Fibroblast of lung (primary cell): ENCODE data around the gene NRDE2. TPM values are rescaled to one million over a fixed set of nuclear protein-coding genes. Genes with fewer than 3 reads are reported as not detected.

Experiments used
- DNase-seq, 2 donors: peaks; one replicate each; pipeline versions ENCODE4 v3.0.0 to v3.0.0-alpha.2; 2010; ENCODE audit warnings: low read depth in 2 of 2
- H2AFZ ChIP-seq: 2 replicates; pipeline ENCODE4 v1.5.1; 2012; ENCODE audit warnings: low read length, control low read depth, inconsistent platforms
- H3K27ac ChIP-seq: 2 replicates; pipeline ENCODE4 v1.5.1; 2011; ENCODE audit warnings: low read length, control low read depth; ENCODE audit not compliant: insufficient read depth
- H3K27me3 ChIP-seq: 2 replicates; pipeline ENCODE4 v1.5.1; 2011; ENCODE audit warnings: mild to moderate bottlenecking, low read length; ENCODE audit not compliant: control insufficient read depth, insufficient read depth
- H3K36me3 ChIP-seq: 2 replicates; pipeline ENCODE4 v1.5.1; 2011; ENCODE audit warnings: low read length; ENCODE audit not compliant: control insufficient read depth, insufficient read depth
- H3K4me1 ChIP-seq: 2 replicates; pipeline ENCODE4 v1.5.1; 2011; ENCODE audit warnings: low read length; ENCODE audit not compliant: control insufficient read depth, insufficient read depth; ENCODE audit errors: extremely low read depth
- H3K4me2 ChIP-seq: 2 replicates; pipeline ENCODE4 v1.5.1; 2011; ENCODE audit warnings: low read length, control low read depth; ENCODE audit not compliant: insufficient read depth; ENCODE audit errors: extremely low read depth
- H3K4me3 ChIP-seq, 4 experiments: fragments of 200-600 bp in 1 of 4; sonication (generic) in 1 of 4; replicated peaks in 1 of 4; 2 replicates each; pipeline ENCODE4 v1.5.1; 2011 to 2016; ENCODE audit warnings: low read length in 4 of 4, low read depth in 3 of 4, mild to moderate bottlenecking in 3 of 4, control low read depth in 2 of 4, inconsistent platforms in 1 of 4, mixed read lengths in 1 of 4; ENCODE audit not compliant: insufficient read depth in 1 of 4; ENCODE audit errors: control extremely low read depth in 1 of 4
- H3K79me2 ChIP-seq: 2 replicates; pipeline ENCODE4 v1.5.1; 2012; ENCODE audit warnings: mild to moderate bottlenecking, low read length, inconsistent platforms; ENCODE audit not compliant: control insufficient read depth, insufficient read depth
- H3K9ac ChIP-seq: 2 replicates; pipeline ENCODE4 v1.5.1; 2011; ENCODE audit warnings: mild to moderate bottlenecking, low read length, control low read depth; ENCODE audit not compliant: insufficient read depth
- H3K9me3 ChIP-seq: 2 replicates; pipeline ENCODE4 v1.5.1; 2012; ENCODE audit warnings: low read depth, low read length; ENCODE audit not compliant: control insufficient read depth, insufficient read depth
- H4K20me1 ChIP-seq: 2 replicates; pipeline ENCODE4 v1.5.1; 2011; ENCODE audit warnings: low read length; ENCODE audit not compliant: control insufficient read depth, insufficient read depth; ENCODE audit errors: extremely low read depth
- EZH2 ChIP-seq: IDR thresholded peaks from 2 replicates; pipeline ENCODE4 v1.5.1; 2012; ENCODE audit warnings: low read length, control low read depth, mild to moderate bottlenecking; ENCODE audit errors: missing control alignments
- polyA plus RNA-seq, 2 donors: library from polyadenylated mRNA; depleted of rRNA in 1 of 2; stranded (reverse) in 1 of 2; unstranded in 1 of 2; fragments of >200 nt; gene quantifications; 2 replicates each; pipeline ENCODE4 v1.2.1, GENCODE V29; 2011 to 2012; ENCODE audit warnings: missing spikeins in 1 of 2
- total RNA-seq: library from RNA; depleted of rRNA; stranded (reverse); fragments of >200 nt; gene quantifications from 2 replicates; pipeline ENCODE4 v1.2.1, GENCODE V29; 2014
- TF ChIP-seq, protein P1 (sequence below), 2 donors: IDR thresholded peaks in 1 of 2; conservative IDR thresholded peaks in 1 of 2; 1 replicate in 1 of 2; 2 replicates in 1 of 2; pipeline ENCODE4 v1.5.1; 2011 to 2012; ENCODE audit warnings: low read length in 2 of 2, control low read depth in 1 of 2, inconsistent platforms in 1 of 2, low read depth in 1 of 2, mild to moderate bottlenecking in 1 of 2

The NRDE2 gene
- total and polyA plus RNA-seq, 2 donors (not counting 1 experiment from before 2014, with no cell fraction given) = 7.0 to 9.7 TPM

DNA sequence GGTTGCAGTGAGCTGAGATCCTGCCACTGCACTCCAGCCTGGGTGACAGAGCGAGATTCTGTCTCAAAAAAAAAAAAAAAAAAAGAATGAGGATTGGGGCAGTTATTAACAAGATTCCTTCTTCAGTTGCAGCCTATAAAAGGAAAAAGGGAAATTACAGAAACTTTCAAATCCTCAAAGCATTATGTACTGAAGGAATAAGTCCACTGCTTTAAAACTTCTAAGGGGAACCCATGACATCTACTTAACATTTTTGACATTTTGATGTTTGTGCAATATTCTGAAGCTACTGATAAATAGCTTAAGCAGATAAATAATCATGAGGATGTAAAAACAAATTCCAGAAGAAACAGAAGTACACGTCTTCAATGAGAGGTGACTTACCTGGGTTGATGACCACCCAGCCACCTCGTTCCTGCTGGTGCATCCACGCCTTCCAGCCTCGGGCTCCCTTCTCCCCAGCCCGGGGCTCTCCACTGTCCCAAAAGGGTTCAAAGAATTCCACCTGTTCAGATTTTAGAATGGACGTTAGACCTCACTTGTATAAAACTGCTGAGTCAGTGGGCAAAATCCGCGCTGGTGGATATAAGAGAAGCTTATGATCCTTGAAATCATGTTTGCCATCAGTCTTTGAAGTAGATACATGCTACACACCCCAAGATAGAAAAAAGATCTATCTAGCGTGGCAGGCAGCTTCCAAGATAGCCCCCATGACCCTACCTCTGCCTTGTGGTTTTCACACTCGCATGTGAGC, 33.7 kb downstream of the NRDE2 start:
- H3K27ac ChIP-seq = no peak overlapping the region
- H3K79me2 ChIP-seq = no peaks in the 10 kb centered on the region
- H3K4me2 ChIP-seq = no peak overlapping the region
- H3K9ac ChIP-seq = no peak overlapping the region
- no peaks in the 10 kb centered on the region for H3K9me3 ChIP-seq
- TF ChIP-seq EZH2 = no peak
- TF ChIP-seq, protein P1, sequence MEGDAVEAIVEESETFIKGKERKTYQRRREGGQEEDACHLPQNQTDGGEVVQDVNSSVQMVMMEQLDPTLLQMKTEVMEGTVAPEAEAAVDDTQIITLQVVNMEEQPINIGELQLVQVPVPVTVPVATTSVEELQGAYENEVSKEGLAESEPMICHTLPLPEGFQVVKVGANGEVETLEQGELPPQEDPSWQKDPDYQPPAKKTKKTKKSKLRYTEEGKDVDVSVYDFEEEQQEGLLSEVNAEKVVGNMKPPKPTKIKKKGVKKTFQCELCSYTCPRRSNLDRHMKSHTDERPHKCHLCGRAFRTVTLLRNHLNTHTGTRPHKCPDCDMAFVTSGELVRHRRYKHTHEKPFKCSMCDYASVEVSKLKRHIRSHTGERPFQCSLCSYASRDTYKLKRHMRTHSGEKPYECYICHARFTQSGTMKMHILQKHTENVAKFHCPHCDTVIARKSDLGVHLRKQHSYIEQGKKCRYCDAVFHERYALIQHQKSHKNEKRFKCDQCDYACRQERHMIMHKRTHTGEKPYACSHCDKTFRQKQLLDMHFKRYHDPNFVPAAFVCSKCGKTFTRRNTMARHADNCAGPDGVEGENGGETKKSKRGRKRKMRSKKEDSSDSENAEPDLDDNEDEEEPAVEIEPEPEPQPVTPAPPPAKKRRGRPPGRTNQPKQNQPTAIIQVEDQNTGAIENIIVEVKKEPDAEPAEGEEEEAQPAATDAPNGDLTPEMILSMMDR (conservative IDR thresholded peaks at IDR 0.05 in 1 of 2, IDR thresholded peaks at IDR 0.05 in 1 of 2; ENCODE audit: low read depth in 1 of 2, low read length in 2 of 2) = no peak
- H3K4me1 ChIP-seq = no peaks in the 10 kb centered on the region
- H4K20me1 ChIP-seq = no peaks in the 10 kb centered on the region
- H3K36me3 ChIP-seq = no peaks in the 10 kb centered on the region
- no peak overlapping the region for H2AFZ ChIP-seq
- DNase-seq = no peak
- no peaks in the 10 kb centered on the region for H3K27me3 ChIP-seq
- H3K4me3 ChIP-seq = no peak overlapping the region

DNA sequence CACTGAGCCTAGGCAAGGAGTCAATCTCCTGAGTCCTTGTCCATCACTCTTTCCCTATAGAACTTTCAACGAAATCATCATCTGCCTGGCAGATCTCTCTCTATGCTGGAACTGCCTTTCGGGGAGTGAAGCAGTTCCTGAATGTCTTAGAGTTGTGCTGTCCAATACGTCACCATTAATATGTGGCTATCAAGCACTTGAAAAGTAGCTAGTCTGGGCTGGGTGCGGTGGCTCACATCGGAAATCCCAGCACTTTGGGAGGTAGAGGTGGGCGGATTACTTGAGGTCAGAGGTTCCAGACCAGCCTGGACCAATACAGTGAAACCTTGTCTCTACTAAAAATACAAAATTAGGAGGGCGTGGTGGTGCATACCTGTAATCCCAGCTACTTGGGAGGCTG, 35.1 kb downstream of the NRDE2 start:
- Histone ChIP-seq H3K4me1 (no peaks in the 10 kb centered on the region), H3K9ac (no peak overlapping the region), H2AFZ (no peak overlapping the region), H3K27ac (no peak overlapping the region), H3K36me3 (peaks cover 2% of the 10 kb centered on the region), H4K20me1 (no peaks in the 10 kb centered on the region), H3K4me2 (no peak overlapping the region), H3K9me3 (no peaks in the 10 kb centered on the region), H3K79me2 (no peaks in the 10 kb centered on the region), H3K27me3 (no peaks in the 10 kb centered on the region), H3K4me3 (no peak overlapping the region)
- TF ChIP-seq EZH2 = no peak
- TF ChIP-seq, protein P1 (conservative IDR thresholded peaks at IDR 0.05 in 1 of 2, IDR thresholded peaks at IDR 0.05 in 1 of 2; ENCODE audit: low read depth in 1 of 2, low read length in 2 of 2) = no peak
- DNase-seq = no peak

DNA sequence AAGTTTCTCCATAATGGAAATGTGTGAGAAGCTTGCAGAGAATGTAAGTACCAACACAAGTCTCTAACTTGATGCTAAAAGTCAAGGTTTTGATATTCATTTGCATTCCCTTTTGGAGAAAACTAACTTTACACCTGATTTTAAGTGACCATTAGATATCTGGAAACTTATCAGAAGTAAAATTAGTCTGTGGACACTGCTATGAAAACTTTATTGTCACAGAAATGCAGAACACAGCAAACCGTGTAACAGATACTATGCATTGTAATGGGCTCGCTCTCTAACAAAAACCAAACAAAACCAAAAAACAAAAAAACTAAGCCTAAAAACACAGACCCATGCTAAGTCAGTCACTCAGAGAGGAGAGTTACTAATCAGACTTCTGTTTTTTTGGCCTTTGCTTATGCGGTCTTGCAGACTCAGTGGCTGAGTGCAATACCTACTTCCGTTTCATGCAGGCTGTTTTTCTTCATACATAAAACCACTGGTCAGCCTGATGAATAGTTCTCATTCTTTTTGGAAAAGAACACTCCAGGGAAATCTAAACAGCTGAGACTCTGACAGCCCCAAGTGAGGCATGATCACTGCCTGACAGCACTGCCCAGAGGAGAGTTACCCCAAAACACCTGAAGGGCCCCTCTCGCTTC, 35.7 kb downstream of the NRDE2 start:
- no peaks in the 10 kb centered on the region for H3K9me3 ChIP-seq
- DNase-seq = peak in 1 of 2 donors; percentile 73
- TF ChIP-seq, protein P1 (conservative IDR thresholded peaks at IDR 0.05 in 1 of 2, IDR thresholded peaks at IDR 0.05 in 1 of 2; ENCODE audit: low read depth in 1 of 2, low read length in 2 of 2) = no peak
- TF ChIP-seq EZH2 = no peak
- no peak overlapping the region for H3K4me3 ChIP-seq
- no peaks in the 10 kb centered on the region for H3K79me2 ChIP-seq
- H3K27ac ChIP-seq = no peak overlapping the region
- peaks cover 2% of the 10 kb centered on the region for H3K36me3 ChIP-seq
- H3K9ac ChIP-seq = no peak overlapping the region
- H4K20me1 ChIP-seq = no peaks in the 10 kb centered on the region
- no peak overlapping the region for H2AFZ ChIP-seq
- no peaks in the 10 kb centered on the region for H3K27me3 ChIP-seq
- no peaks in the 10 kb centered on the region for H3K4me1 ChIP-seq
- H3K4me2 ChIP-seq = no peak overlapping the region
